ENCODE results near the gene ATG9B.

Gene ATG9B, protein sequence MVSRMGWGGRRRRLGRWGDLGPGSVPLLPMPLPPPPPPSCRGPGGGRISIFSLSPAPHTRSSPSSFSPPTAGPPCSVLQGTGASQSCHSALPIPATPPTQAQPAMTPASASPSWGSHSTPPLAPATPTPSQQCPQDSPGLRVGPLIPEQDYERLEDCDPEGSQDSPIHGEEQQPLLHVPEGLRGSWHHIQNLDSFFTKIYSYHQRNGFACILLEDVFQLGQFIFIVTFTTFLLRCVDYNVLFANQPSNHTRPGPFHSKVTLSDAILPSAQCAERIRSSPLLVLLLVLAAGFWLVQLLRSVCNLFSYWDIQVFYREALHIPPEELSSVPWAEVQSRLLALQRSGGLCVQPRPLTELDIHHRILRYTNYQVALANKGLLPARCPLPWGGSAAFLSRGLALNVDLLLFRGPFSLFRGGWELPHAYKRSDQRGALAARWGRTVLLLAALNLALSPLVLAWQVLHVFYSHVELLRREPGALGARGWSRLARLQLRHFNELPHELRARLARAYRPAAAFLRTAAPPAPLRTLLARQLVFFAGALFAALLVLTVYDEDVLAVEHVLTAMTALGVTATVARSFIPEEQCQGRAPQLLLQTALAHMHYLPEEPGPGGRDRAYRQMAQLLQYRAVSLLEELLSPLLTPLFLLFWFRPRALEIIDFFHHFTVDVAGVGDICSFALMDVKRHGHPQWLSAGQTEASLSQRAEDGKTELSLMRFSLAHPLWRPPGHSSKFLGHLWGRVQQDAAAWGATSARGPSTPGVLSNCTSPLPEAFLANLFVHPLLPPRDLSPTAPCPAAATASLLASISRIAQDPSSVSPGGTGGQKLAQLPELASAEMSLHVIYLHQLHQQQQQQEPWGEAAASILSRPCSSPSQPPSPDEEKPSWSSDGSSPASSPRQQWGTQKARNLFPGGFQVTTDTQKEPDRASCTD

GRCh38 chr7:151024435-151025056, at the start of gene ATG9B:
Gene ATG9B, minus strand, starts transcription at chr7:151024494. Its CDS starts 71 bp downstream, at chr7:151024423.
- no peak for DNase-seq

DNA sequence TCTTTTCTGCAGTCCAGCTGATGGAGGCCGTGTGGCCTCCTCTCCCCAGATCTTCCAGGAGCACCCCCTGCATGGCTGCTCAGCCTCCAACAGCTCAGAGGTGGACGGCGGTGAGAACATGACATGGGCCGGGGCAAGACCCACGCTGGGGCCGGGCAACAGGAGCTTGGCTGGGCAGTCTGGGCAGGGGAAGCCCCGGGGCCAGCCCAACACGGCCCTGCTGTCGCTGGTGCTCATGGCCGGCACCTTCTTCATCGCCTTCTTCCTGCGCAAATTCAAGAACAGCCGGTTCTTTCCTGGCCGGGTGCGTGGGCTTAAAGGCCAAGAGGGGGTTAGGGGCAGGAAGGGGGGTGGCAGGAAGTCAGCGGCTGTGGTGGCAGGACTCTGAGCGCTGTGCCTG, 49.7 kb upstream of the ATG9B start:
- no peak for DNase-seq

GRCh38 chr7:151071032-151071866, 47.0 kb upstream of the ATG9B start:
- no peak for DNase-seq

DNA sequence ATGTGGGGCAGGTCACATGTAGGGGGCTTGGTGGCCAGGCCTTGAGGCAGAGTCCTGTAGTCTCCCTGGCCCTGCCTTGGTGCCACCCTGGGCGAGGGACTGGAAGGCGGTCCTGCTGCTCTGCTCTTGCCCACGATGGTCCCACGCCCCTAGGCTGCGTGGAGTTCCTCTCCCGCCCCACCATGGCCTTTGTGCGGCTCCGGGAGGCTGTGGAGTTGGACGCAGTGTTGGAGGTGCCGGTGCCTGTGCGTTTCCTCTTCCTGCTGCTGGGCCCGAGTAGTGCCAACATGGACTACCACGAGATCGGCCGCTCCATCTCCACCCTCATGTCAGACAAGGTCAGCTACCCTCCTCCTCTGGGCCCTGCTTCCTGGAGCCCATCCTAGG, 46.3 kb upstream of the ATG9B start:
- no peak for DNase-seq

DNA sequence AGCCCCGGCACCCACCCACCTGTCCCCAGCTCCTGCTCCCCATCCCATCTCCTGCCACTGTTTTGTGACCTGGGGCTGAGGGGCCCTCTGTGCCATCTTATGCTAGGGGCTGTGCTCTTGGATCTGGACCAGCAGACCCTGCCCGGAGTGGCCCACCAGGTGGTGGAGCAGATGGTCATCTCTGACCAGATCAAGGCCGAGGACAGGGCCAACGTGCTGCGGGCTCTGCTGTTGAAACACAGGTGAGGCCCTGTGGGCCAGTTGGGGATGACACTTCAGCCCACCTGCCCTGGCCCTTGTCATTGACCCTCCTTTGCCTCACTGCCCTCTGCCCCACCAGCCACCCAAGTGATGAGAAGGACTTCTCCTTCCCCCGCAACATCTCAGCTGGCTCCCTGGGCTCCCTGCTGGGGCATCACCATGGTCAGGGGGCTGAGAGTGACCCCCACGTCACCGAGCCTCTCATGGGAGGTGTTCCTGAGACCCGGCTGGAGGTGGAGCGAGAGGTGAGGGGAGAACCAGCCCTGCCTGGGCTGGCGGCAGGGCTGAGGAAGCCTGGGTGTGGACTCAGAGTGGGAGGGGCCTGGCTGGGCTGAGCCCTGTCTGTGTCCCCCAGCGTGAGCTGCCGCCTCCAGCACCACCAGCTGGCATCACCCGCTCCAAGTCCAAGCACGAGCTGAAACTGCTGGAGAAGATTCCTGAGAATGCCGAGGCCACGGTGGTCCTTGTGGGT, 45.7 kb upstream of the ATG9B start:
- no peak for DNase-seq

DNA sequence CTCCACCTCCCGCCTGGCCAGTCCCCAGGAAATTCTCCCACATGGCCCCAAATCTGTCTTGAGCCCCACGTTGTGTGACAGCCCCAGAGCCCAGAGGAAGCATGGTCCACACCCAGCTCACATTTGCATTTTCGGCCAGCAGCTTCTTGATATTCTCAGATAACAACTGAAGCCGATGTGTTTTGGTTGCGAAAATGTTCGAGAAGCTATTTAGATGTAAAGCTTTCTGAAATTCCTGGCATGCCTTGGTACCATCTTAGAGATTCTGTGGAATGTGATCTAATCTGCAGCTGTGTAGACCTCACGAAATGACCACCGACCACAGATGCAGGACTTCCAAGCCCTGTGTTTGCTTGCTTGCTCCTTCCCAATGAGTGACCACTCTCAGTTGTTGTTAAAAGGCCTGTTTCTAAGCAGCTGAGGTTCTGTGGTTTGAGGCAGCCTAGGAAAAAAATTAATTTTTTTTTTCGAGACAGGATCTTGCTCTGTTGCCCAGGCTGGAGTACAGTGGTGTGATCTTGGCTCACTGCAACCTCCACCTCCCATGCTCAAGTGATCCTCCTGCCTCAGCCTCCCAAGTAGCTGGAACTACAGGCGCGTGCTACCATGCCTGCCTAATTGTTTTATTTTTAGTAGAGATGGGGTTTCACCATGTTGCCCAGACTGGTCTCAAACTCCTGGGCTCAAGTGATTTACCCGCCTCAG, 43.9 kb upstream of the ATG9B start:
- DNase-seq = no peak

- DNase-seq = no peak
These were observed 42.1 kb upstream of the ATG9B start for GRCh38 chr7:151066273-151066974.

GRCh38 chr7:151065516-151065915, 41.2 kb upstream of the ATG9B start:
- DNase-seq = no peak

DNA sequence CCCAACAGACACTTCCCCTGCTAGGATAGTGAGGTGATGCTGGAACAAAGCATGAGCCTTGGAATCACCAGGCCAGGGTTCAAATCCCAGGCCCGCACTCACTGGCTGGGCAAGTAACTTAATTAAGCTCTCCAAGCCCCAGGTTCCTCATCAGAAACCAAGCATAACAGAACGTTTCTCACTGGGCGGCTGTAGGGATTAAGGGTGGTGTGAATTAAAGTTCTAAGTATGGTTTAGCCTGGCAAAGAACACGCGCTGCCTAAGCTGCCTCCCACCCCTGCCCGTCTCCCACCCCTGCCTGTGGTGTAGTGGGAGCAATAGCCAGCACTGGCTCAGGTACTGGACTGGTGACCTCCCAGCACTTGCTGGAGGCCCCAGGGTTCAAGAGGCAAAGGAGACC, 40.7 kb upstream of the ATG9B start:
- no peak for DNase-seq

DNA sequence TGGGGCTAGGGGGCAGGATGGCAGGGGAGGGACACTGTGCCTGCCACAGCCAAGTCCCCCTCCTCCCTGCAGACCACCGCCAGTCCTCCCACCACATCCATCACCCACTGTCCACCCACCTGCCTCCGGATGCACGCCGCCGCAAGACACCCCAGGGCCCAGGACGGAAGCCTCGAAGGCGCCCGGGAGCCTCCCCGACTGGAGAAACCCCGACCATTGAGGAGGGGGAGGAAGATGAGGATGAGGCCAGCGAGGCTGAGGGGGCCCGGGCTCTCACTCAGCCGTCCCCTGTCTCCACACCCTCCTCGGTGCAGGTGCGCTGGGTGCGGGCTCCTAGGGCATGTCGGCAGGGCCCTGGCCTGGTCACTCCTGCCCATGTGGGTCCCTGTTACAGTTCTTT, 40.2 kb upstream of the ATG9B start:
- DNase-seq = no peak

DNA sequence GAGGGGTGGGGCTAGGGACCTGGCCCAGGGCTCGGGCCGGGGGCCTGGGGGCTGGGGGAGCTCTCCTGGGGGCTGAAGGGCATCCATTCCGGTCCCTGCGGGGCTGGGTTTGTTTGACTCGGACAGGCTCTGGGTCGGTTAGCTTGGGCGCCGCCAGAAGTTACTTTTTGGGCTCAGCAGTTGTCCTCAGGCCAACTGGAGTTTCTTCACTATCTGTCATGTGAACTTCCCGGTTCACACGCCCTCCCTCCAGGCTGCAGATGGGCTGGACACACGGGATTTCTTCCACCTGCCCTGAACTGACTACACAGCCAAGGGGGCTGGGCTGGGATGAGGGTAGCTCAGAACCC, 38.9 kb upstream of the ATG9B start:
- DNase-seq = no peak

- DNase-seq = peak; percentile 38
These were observed 38.3 kb upstream of the ATG9B start for GRCh38 chr7:151062399-151063211.

- no peak for DNase-seq
These were observed 37.8 kb upstream of the ATG9B start for GRCh38 chr7:151062111-151062398.

DNA sequence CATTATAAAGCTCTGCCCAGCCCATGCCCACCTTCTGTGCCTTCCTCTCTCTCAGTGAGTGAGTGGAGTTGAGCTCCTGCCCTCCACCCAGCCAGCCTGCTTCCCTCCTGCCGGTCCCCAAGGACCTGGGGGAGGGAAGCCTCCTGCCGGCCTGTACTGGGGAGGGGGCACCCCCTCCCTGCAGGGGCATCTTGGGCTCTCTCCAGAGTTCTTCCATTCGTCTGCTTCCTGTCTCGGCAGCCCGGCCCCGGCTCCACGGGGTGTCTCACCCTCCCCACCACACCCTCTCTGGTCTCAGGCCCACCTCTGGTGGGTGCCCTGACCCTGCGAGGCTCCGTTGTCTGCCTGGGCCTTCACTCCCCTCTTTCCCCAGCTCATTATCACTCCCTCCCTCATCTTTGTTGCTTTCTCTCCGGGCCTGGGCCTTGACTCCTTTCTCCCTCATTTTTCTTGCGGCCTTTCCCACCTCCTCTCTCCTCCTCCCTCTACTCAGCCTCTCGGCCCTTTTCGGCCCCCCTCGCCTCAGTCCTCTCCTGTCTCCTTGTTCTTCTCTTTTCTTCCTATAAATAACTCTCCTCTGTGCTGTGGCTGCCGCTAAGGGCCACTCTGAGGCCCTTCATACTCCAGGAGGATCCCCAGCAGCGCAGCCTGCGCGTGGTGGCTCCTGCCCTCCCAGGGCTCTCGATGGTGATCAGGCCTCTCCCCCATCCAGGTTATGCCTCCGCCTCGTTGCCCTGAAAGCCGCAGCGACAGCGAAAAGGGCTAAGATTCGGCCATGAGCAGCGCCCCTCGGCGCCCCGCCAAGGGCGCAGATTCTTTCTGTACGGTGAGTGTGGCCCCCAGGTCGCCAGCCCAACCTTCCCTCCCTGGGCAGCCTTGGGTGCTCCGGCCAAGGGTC, 37.2 kb upstream of the ATG9B start:
- no peak for DNase-seq

DNA sequence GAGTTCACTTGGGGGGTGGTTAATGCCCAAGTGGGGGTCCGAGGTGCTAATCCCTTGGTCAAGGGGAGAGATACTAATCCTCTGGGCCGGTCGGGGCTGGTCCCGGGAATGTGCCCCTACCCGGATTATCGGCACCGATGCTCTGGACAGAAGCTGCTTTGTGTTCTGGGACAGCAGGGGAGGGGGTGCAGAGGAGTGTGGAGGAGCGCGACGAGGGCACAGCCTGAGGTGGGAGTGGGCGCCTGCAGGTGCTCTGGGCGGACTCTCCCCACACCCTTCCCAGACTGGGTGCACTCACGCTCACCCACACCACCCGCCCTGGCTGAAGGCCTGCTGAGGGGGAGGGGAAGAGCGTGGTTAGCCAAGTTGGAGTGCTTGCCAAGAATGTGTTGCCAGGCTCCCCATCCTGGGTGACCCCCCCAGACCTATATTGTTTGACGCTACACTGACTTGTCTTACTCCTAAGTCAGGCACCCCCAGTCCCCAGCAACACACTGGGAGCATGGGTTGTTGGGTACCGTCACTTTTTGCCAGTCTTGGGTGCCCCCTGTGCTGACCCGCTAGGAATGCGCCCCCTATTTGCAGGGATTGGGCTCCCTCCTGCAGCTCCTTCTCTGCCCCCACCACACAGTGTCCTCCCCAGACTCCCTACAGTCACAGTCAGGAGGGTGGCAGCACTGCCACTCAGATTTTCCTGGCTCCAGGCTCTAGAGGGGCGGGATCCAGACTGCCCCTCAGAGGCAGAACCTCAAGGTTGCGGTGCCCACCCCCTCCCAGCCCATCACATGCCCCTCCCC, 36.3 kb upstream of the ATG9B start:
- DNase-seq = peak; percentile 61

DNA sequence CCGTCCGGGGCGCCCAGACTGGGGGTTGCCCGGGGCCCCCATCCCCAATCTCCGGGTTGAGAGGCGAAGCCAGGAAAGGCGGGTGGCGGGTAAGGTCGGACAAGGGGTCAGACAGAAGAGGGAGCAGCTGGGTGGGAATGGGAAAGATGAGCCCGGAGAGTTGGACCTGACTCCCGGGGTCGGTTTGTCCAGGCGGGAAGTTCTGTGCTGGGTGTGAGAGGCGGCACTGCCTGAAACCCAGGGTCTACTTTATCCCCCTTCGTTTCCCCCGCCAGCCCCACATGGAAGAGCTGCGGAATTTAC, 35.8 kb upstream of the ATG9B start:
- no peak for DNase-seq

GRCh38 chr7:151059367-151060112, 35.2 kb upstream of the ATG9B start, which contains the start of gene SLC4A2:
Gene SLC4A2, plus strand, starts transcription at chr7:151059589. Its CDS starts 2,399 bp downstream, at chr7:151061988.
- DNase-seq = peak; percentile 81
